PFSK-1 (cell line): ENCODE measurements around the gene GDF11.

Experiments
- POLR2AphosphoS5 ChIP-seq: IDR thresholded peaks from 2 replicates; pipeline ENCODE4 v1.6.1; 2012; ENCODE audit warnings: low read depth, mild to moderate bottlenecking, control low read depth, low read length, moderate library complexity
- TAF1 ChIP-seq: IDR thresholded peaks from 2 replicates; pipeline ENCODE4 v1.6.1; 2012; ENCODE audit warnings: low read length, control low read depth, borderline replicate concordance; ENCODE audit not compliant: insufficient read depth

DNA sequence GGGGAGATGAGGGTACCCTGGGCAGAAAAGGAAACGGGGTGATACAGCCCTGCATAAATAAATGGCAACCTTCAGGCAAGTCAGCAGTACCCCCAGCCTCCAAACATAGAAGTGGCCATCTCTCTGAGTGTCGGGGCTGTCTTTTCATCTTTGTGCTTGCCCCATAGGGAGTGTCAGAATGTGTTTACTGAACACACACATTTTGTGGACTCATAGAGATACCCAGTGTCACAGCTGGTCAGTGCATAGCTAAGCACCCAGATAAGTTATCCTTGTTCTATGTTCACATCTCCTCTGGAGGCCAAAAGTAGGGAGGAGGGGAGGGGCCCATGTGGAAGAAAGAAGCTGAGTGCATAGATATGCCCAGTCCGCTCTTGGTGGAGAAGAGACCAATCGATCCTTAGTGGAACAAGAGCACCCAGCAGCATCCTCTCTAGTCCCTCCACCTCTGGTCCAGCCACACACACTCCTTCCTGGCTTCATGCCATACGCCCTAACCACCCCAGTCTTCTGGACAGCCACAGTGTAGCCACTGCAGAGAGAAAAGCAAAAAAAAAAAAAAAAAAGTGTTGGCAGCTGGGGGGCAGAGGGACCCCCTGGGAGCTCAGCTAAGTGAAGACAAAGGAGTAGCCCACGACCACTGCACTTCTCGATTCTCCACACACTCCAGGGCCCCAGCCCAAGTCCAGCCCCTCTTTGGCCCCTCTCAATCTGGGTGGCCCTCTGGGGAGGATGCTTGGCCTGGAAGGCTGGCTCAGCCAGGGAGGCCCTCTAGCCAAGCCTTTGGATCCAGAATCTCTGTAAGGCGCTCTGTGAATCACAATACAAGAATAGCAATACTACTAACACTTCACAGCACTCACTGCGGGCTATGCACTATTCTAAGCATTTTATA is 37.9 kb upstream of the GDF11 start:
- no peak for TF ChIP-seq TAF1
- no peak for TF ChIP-seq POLR2AphosphoS5
